HL-60 (cell line): ENCODE data around the gene MACROD2.

ENCODE experiments used
- DNase-seq, 2 experiments: peaks; one replicate each; pipeline ENCODE4 v3.0.0-alpha.2; 2010 to 2020; ENCODE audit warnings: low read depth in 1 of 2, low spot score in 1 of 2
- H3K27ac ChIP-seq: fragments of 250-450 bp; sonication (Bioruptor Pico); replicated peaks from 2 replicates; pipeline ENCODE4 v1.5.1; 2020; ENCODE audit warnings: mild to moderate bottlenecking, moderate library complexity
- H3K27me3 ChIP-seq: fragments of 250-450 bp; sonication (Bioruptor Pico); 2 replicates; pipeline ENCODE4 v1.5.1; 2021; ENCODE audit warnings: mild to moderate bottlenecking, moderate library complexity; ENCODE audit not compliant: insufficient read depth, poor library complexity, severe bottlenecking
- H3K4me3 ChIP-seq: replicated peaks from 2 replicates; pipeline ENCODE4 v1.5.1; 2011; ENCODE audit warnings: mild to moderate bottlenecking, control low read depth, low read length; ENCODE audit not compliant: insufficient read depth
- CTCF ChIP-seq: IDR thresholded peaks from one replicate; pipeline ENCODE4 v1.5.1; 2011; ENCODE audit warnings: low read length, control low read depth, inconsistent platforms; ENCODE audit not compliant: insufficient read depth
- GABPA ChIP-seq: IDR thresholded peaks from 2 replicates; pipeline ENCODE4 v1.6.1; 2012; ENCODE audit warnings: low read depth
- POLR2AphosphoS5 ChIP-seq: IDR thresholded peaks from 2 replicates; pipeline ENCODE4 v1.6.1; 2012; ENCODE audit warnings: low read depth
- REST ChIP-seq: IDR thresholded peaks from 2 replicates; pipeline ENCODE4 v1.6.1; 2012; ENCODE audit warnings: low read depth; ENCODE audit not compliant: insufficient replicate concordance
- SPI1 ChIP-seq: IDR thresholded peaks from 2 replicates; pipeline ENCODE4 v1.6.1; 2012; ENCODE audit warnings: low read depth, mild to moderate bottlenecking, borderline replicate concordance

The MACROD2 gene

GRCh38 chr20:15098351-15098750 lies 1103.0 kb downstream of the MACROD2 start:
- H3K4me3 ChIP-seq, result no peak overlapping the region
- TF ChIP-seq POLR2AphosphoS5 (no peak), CTCF (no peak), REST (no peak), SPI1 (no peak), GABPA (no peak)
- H3K27me3 ChIP-seq, result no peaks in the 10 kb centered on the region
- no peak for DNase-seq
- no peak overlapping the region for H3K27ac ChIP-seq

DNA sequence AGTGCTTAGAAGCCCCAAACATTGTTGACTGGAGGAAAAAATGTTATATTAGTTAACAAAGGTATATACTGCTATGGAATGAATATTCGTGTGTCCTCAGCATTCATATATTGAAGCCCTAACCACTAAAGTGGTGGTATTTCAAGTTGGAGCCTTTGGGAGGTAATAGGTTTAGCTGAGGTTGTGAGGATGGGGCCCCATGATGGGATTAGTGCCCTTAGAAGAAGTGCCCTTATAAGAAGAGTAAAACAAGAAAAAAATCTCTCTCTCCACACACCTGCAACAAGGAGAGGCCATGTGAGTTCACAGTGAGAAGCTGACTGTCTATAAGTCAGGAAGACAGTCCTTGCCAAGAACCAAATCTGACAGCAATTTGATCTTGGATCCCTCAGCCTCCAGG lies 1103.8 kb downstream of the MACROD2 start:
- Histone ChIP-seq H3K4me3 (no peak overlapping the region), H3K27me3 (no peaks in the 10 kb centered on the region), H3K27ac (no peak overlapping the region)
- TF ChIP-seq CTCF (no peak), POLR2AphosphoS5 (no peak), REST (no peak), GABPA (no peak), SPI1 (no peak)
- DNase-seq, result no peak

- no peaks in the 10 kb centered on the region for H3K27me3 ChIP-seq
- no peak for DNase-seq
Observed at GRCh38 chr20:15100506-15101160, 1105.3 kb downstream of the MACROD2 start.

More at GRCh38 chr20:15100506-15101160, 1105.3 kb downstream of the MACROD2 start:
- TF ChIP-seq REST (no peak), GABPA (no peak), CTCF (no peak), POLR2AphosphoS5 (no peak), SPI1 (no peak)
- Histone ChIP-seq H3K4me3 (no peak overlapping the region), H3K27ac (no peak overlapping the region)
